Testis (tissue), 3 donors: Measurements from ENCODE around the gene LPAR5. TPM values are rescaled to one million over a fixed set of nuclear protein-coding genes. Genes with fewer than 3 reads are reported as not detected.

Experiments
- DNase-seq: peaks from one replicate; pipeline ENCODE4 v3.0.0-alpha.2; 2019
- H3K27ac ChIP-seq, 2 donors: fragments of 200-600 bp; sonication (generic); one replicate each; pipeline ENCODE4 v1.5.1; 2019
- H3K27me3 ChIP-seq: fragments of 200-600 bp; sonication (generic); one replicate; pipeline ENCODE4 v1.5.1; 2019
- H3K36me3 ChIP-seq: fragments of 200-600 bp; sonication (generic); one replicate; pipeline ENCODE4 v1.5.1; 2017; ENCODE audit warnings: low read depth; ENCODE audit errors: missing control alignments
- H3K4me1 ChIP-seq: fragments of 200-600 bp; sonication (generic); one replicate; pipeline ENCODE4 v1.5.1; 2019
- H3K4me3 ChIP-seq, 2 donors: fragments of 200-600 bp; sonication (generic); one replicate each; pipeline ENCODE4 v1.5.1; 2017 to 2019
- H3K9me3 ChIP-seq: fragments of 200-600 bp; sonication (generic); one replicate; pipeline ENCODE4 v1.5.1; 2017
- CTCF ChIP-seq, 3 experiments: fragments of 450-650 bp in 2 of 3; fragments of 200-600 bp in 1 of 3; sonication (generic) in 1 of 3; IDR thresholded peaks; one replicate each; pipeline ENCODE4 v1.5.1; 2016 to 2019; ENCODE audit warnings: antibody characterized with exemption in 3 of 3, mild to moderate bottlenecking in 2 of 3, moderate library complexity in 1 of 3
- POLR2A ChIP-seq: fragments of 450-650 bp; IDR thresholded peaks from one replicate; pipeline ENCODE4 v1.6.1; 2017; ENCODE audit warnings: antibody characterized with exemption, mild to moderate bottlenecking, moderate library complexity
- WGBS, 2 donors: methylation state at CpG; one replicate each; pipeline ENCODE4 v1.1.5; 2018; 5-methylcytosine and 5-hydroxymethylcytosine counted together
- intact Hi-C: fragments of 100-400 bp; cut with DNase I; formaldehyde crosslinking; loops from one replicate; pipeline ENCODE4 v1.15.1; 2023; ENCODE audit warnings: low total_unique reads
- polyA plus RNA-seq: library from polyadenylated mRNA; stranded (reverse); fragments of 350-450 nt; fragmentation: Illumina TruSeq; extraction: RNeasy Lipid Tissue Mini Kit (QIAGEN cat#74804); gene quantifications from one replicate; pipeline ENCODE4 v1.2.3, GENCODE V29; 2014; ENCODE audit warnings: low read depth, low replicate concordance; ENCODE audit not compliant: insufficient read depth
- total RNA-seq, 2 donors: library from RNA; depleted of rRNA; stranded (reverse); fragments of >200 nt; gene quantifications; one replicate each; pipeline ENCODE4 v1.2.3, GENCODE V29; 2016

Gene LPAR5
- total and polyA plus RNA-seq, 3 donors from 2014 or later, result 1.5 to 3.1 (median 2.4) TPM

GRCh38 chr12:6638305-6638704, 2.5 kb upstream of the LPAR5 start:
- H3K36me3 ChIP-seq, result no peaks in the 10 kb centered on the region
- no peak for TF ChIP-seq POLR2A
- no peak for TF ChIP-seq CTCF (IDR thresholded peaks at IDR 0.05)
- H3K9me3 ChIP-seq, result no peaks in the 10 kb centered on the region
- H3K27me3 ChIP-seq, result no peaks in the 10 kb centered on the region
- peaks cover 19% of the 10 kb centered on the region for H3K4me1 ChIP-seq
- WGBS, 2 donors, result 81 to 84% methylated on average over 9 of the region's 9 CpGs
- H3K4me3 ChIP-seq, result no peak overlapping the region
- intact Hi-C loops, result no loop called here
- H3K27ac ChIP-seq, result no peak overlapping the region
- DNase-seq, result no peak

GRCh38 chr12:6635375-6635855, 344 bp downstream of the LPAR5 start:
- intact Hi-C loops, result no loop called here
- H3K27me3 ChIP-seq, result no peaks in the 10 kb centered on the region
- H3K27ac ChIP-seq, result no peak overlapping the region
- TF ChIP-seq CTCF (IDR thresholded peaks at IDR 0.05), result no peak
- TF ChIP-seq POLR2A, result no peak
- no peak overlapping the region for H3K4me3 ChIP-seq
- no peaks in the 10 kb centered on the region for H3K36me3 ChIP-seq
- H3K4me1 ChIP-seq, result peaks cover 26% of the 10 kb centered on the region
- WGBS, 2 donors, result 67 to 92% methylated on average over 5 of the region's 5 CpGs
- DNase-seq, result no peak
- no peaks in the 10 kb centered on the region for H3K9me3 ChIP-seq

GRCh38 chr12:6632026-6632983, 3.5 kb downstream of the LPAR5 start:
- H3K9me3 ChIP-seq, result no peaks in the 10 kb centered on the region
- no peaks in the 10 kb centered on the region for H3K36me3 ChIP-seq
- H3K27me3 ChIP-seq, result no peaks in the 10 kb centered on the region
- intact Hi-C loops, result no loop called here
- 52 to 58% methylated on average over 21 of the region's 21 CpGs for WGBS, 2 donors
- H3K27ac ChIP-seq, result peak overlapping the region in 1 of 2 donors; percentile 51
- TF ChIP-seq CTCF (IDR thresholded peaks at IDR 0.05), result no peak
- no peak for TF ChIP-seq POLR2A
- peaks cover 12% of the 10 kb centered on the region for H3K4me1 ChIP-seq
- DNase-seq, result peak; percentile 47
- no peak overlapping the region for H3K4me3 ChIP-seq

- Histone ChIP-seq H3K36me3 (no peaks in the 10 kb centered on the region), H3K4me1 (peaks cover 12% of the 10 kb centered on the region), H3K27ac (peak overlapping the region in 1 of 2 donors; percentile 51), H3K4me3 (no peak overlapping the region), H3K9me3 (no peaks in the 10 kb centered on the region), H3K27me3 (no peaks in the 10 kb centered on the region)
- 83 to 86% methylated on average over 2 to 3 of the region's 3 CpGs for WGBS, 2 donors
- TF ChIP-seq CTCF (IDR thresholded peaks at IDR 0.05), result no peak
- no peak for TF ChIP-seq POLR2A
- intact Hi-C loops, result no loop called here
- DNase-seq, result no peak
Observed at GRCh38 chr12:6631549-6631961, 4.2 kb downstream of the LPAR5 start.
